A549 (cell line): ENCODE data around the gene TOP3A.

Source experiments
- BHLHE40 ChIP-seq: IDR thresholded peaks from 2 replicates; pipeline ENCODE4 v1.6.1; 2012; ENCODE audit warnings: low read depth, low read length, inconsistent platforms
- CBX2 ChIP-seq: fragments of 200-600 bp; sonication (generic); IDR thresholded peaks from 2 replicates; pipeline ENCODE4 v1.6.1; 2016; ENCODE audit warnings: low read depth, mild to moderate bottlenecking, borderline replicate concordance
- CEBPB ChIP-seq, 2 experiments: fragments of >200 bp in 1 of 2; sonication (Bioruptor Twin) in 1 of 2; formaldehyde crosslinking in 1 of 2; IDR thresholded peaks; 2 replicates each; pipeline ENCODE4 v1.6.1; 2012 to 2016
- CTCF ChIP-seq: fragments of >200 bp; sonication (Bioruptor Twin); formaldehyde crosslinking; IDR thresholded peaks from 3 replicates; pipeline ENCODE4 v1.5.1; 2016
- EHF ChIP-seq: fragments of 250-450 bp; sonication (Bioruptor Pico); IDR thresholded peaks from 2 replicates; pipeline ENCODE4 v1.5.0; 2020; ENCODE audit warnings: mild to moderate bottlenecking
- EHMT2 ChIP-seq: fragments of 200-600 bp; sonication (generic); IDR thresholded peaks from 2 replicates; pipeline ENCODE4 v1.6.1; 2016; ENCODE audit warnings: antibody characterized with exemption, low read depth, mild to moderate bottlenecking, moderate library complexity
- ELK1 ChIP-seq: fragments of 150-350 bp; IDR thresholded peaks from 2 replicates; pipeline ENCODE4 v1.6.1; 2014; ENCODE audit warnings: low read depth, mild to moderate bottlenecking, low read length
- EP300 ChIP-seq, 2 experiments: fragments of >200 bp; sonication (Bioruptor Twin); formaldehyde crosslinking; IDR thresholded peaks; 2 replicates in 1 of 2; 3 replicates in 1 of 2; pipeline ENCODE4 v1.6.1; 2016 to 2017
- MAX ChIP-seq: IDR thresholded peaks from 2 replicates; pipeline ENCODE4 v1.6.1; 2012
- PBX3 ChIP-seq: IDR thresholded peaks from 2 replicates; pipeline ENCODE4 v1.6.1; 2012
- POLR2A ChIP-seq: IDR thresholded peaks from 2 replicates; pipeline ENCODE4 v1.6.1; 2012; ENCODE audit warnings: mild to moderate bottlenecking, low read length
- REST ChIP-seq: fragments of 200-600 bp; sonication (generic); IDR thresholded peaks from 2 replicates; pipeline ENCODE4 v1.6.1; 2016; ENCODE audit warnings: antibody characterized with exemption, mild to moderate bottlenecking, moderate library complexity
- USF2 ChIP-seq: fragments of 450-650 bp; IDR thresholded peaks from 2 replicates; pipeline ENCODE4 v1.6.1; 2014; ENCODE audit warnings: antibody characterized with exemption
- ZFP36 ChIP-seq: fragments of 450-650 bp; IDR thresholded peaks from 2 replicates; pipeline ENCODE4 v1.6.1; 2014; ENCODE audit warnings: borderline replicate concordance; ENCODE audit not compliant: partially characterized antibody

GRCh38 chr17:18241229-18241871, 73.4 kb downstream of the TOP3A start:
- TF ChIP-seq CTCF (no peak), PBX3 (no peak), EHF (CRISPR knock-in tag) (no peak), REST (no peak), USF2 (no peak), EHMT2 (no peak), CBX2 (no peak), EP300 (IDR thresholded peaks at IDR 0.05) (no peak), BHLHE40 (no peak), POLR2A (no peak), CEBPB (IDR thresholded peaks at IDR 0.05) (no peak), ELK1 (no peak), MAX (no peak), ZFP36 (no peak)
